ENCODE results near the gene PKNOX2.

Gene PKNOX2

GRCh38 chr11:125257751-125258150 lies 93.2 kb downstream of the PKNOX2 start:
- Histone ChIP-seq H3K9ac (ENCODE audit: low read depth, low read length) (no peak overlapping the region), H3K27ac (ENCODE audit: low read length) (no peak overlapping the region), H3K9me3 (ENCODE audit: insufficient read depth, low read depth, low read length) (no peaks in the 10 kb centered on the region), H3K27me3 (ENCODE audit: insufficient read depth, low read length) (peaks cover 23% of the 10 kb centered on the region), H3K36me3 (ENCODE audit: insufficient read depth, low read depth, low read length) (no peaks in the 10 kb centered on the region), H3K4me1 (ENCODE audit: insufficient read depth, low read length) (peaks cover 12% of the 10 kb centered on the region; the same call in 1 of the 2 replicates), H3K4me3 (ENCODE audit: low read length) (no peak overlapping the region)

- Histone ChIP-seq H3K27me3 (ENCODE audit: insufficient read depth, low read length) (peaks cover 27% of the 10 kb centered on the region), H3K9ac (ENCODE audit: low read depth, low read length) (no peak overlapping the region), H3K4me1 (ENCODE audit: insufficient read depth, low read length) (peaks cover 16% of the 10 kb centered on the region; the same call in 1 of the 2 replicates), H3K4me3 (ENCODE audit: low read length) (no peak overlapping the region), H3K36me3 (ENCODE audit: insufficient read depth, low read depth, low read length) (no peaks in the 10 kb centered on the region), H3K27ac (ENCODE audit: low read length) (no peak overlapping the region), H3K9me3 (ENCODE audit: insufficient read depth, low read depth, low read length) (no peaks in the 10 kb centered on the region)
These were observed 93.9 kb downstream of the PKNOX2 start for GRCh38 chr11:125258291-125259032.

- Histone ChIP-seq H3K27ac (ENCODE audit: low read length) (no peak overlapping the region), H3K9ac (ENCODE audit: low read depth, low read length) (no peak overlapping the region), H3K27me3 (ENCODE audit: insufficient read depth, low read length) (peaks cover 40% of the 10 kb centered on the region), H3K9me3 (ENCODE audit: insufficient read depth, low read depth, low read length) (no peaks in the 10 kb centered on the region), H3K4me3 (ENCODE audit: low read length) (no peak overlapping the region), H3K36me3 (ENCODE audit: insufficient read depth, low read depth, low read length) (no peaks in the 10 kb centered on the region), H3K4me1 (ENCODE audit: insufficient read depth, low read length) (peaks cover 24% of the 10 kb centered on the region; the same call in 1 of the 2 replicates)
These were observed 97.0 kb downstream of the PKNOX2 start for GRCh38 chr11:125261588-125261987.

- Histone ChIP-seq H3K4me3 (ENCODE audit: low read length) (peak overlapping the region; percentile 61), H3K4me1 (ENCODE audit: insufficient read depth, low read length) (peaks cover 24% of the 10 kb centered on the region; the same call in 1 of the 2 replicates), H3K9ac (ENCODE audit: low read depth, low read length) (peak overlapping the region; percentile 77; the same call in 1 of the 2 replicates), H3K27me3 (ENCODE audit: insufficient read depth, low read length) (peaks cover 40% of the 10 kb centered on the region), H3K27ac (ENCODE audit: low read length) (peak overlapping the region; percentile 66), H3K36me3 (ENCODE audit: insufficient read depth, low read depth, low read length) (no peaks in the 10 kb centered on the region), H3K9me3 (ENCODE audit: insufficient read depth, low read depth, low read length) (no peaks in the 10 kb centered on the region)
These were observed 97.8 kb downstream of the PKNOX2 start for GRCh38 chr11:125262194-125262829.

- Histone ChIP-seq H3K4me3 (ENCODE audit: low read length) (peak overlapping the region; percentile 61), H3K27me3 (ENCODE audit: insufficient read depth, low read length) (peaks cover 40% of the 10 kb centered on the region), H3K4me1 (ENCODE audit: insufficient read depth, low read length) (peaks cover 24% of the 10 kb centered on the region; the same call in 1 of the 2 replicates), H3K9ac (ENCODE audit: low read depth, low read length) (peak overlapping the region; percentile 77; the same call in 1 of the 2 replicates), H3K27ac (ENCODE audit: low read length) (peak overlapping the region; percentile 66), H3K9me3 (ENCODE audit: insufficient read depth, low read depth, low read length) (no peaks in the 10 kb centered on the region), H3K36me3 (ENCODE audit: insufficient read depth, low read depth, low read length) (no peaks in the 10 kb centered on the region)
These were observed 98.3 kb downstream of the PKNOX2 start for GRCh38 chr11:125262830-125263218.

- Histone ChIP-seq H3K9ac (ENCODE audit: low read depth, low read length) (peak overlapping the region; percentile 77; the same call in 1 of the 2 replicates), H3K36me3 (ENCODE audit: insufficient read depth, low read depth, low read length) (no peaks in the 10 kb centered on the region), H3K9me3 (ENCODE audit: insufficient read depth, low read depth, low read length) (no peaks in the 10 kb centered on the region), H3K4me1 (ENCODE audit: insufficient read depth, low read length) (peaks cover 24% of the 10 kb centered on the region; the same call in 1 of the 2 replicates), H3K27me3 (ENCODE audit: insufficient read depth, low read length) (peaks cover 40% of the 10 kb centered on the region), H3K27ac (ENCODE audit: low read length) (peak overlapping the region; percentile 66), H3K4me3 (ENCODE audit: low read length) (peak overlapping the region; percentile 61)
These were observed 98.8 kb downstream of the PKNOX2 start for GRCh38 chr11:125263268-125263790.

- H3K27ac ChIP-seq (ENCODE audit: low read length): no peak overlapping the region
- H3K27me3 ChIP-seq (ENCODE audit: insufficient read depth, low read length): peaks cover 40% of the 10 kb centered on the region
- peaks cover 24% of the 10 kb centered on the region; the same call in 1 of the 2 replicates for H3K4me1 ChIP-seq (ENCODE audit: insufficient read depth, low read length)
- no peaks in the 10 kb centered on the region for H3K9me3 ChIP-seq (ENCODE audit: insufficient read depth, low read depth, low read length)
- H3K36me3 ChIP-seq (ENCODE audit: insufficient read depth, low read depth, low read length): no peaks in the 10 kb centered on the region
- peak overlapping the region; percentile 61; the same call in 1 of the 2 replicates for H3K4me3 ChIP-seq (ENCODE audit: low read length)
- H3K9ac ChIP-seq (ENCODE audit: low read depth, low read length): peak overlapping the region; percentile 67; the same call in 1 of the 2 replicates
These were observed 99.8 kb downstream of the PKNOX2 start for GRCh38 chr11:125264100-125265022.

GRCh38 chr11:125267548-125267947 lies 103.0 kb downstream of the PKNOX2 start:
- H3K27ac ChIP-seq (ENCODE audit: low read length): no peak overlapping the region
- no peak overlapping the region for H3K4me3 ChIP-seq (ENCODE audit: low read length)
- H3K27me3 ChIP-seq (ENCODE audit: insufficient read depth, low read length): peaks cover 19% of the 10 kb centered on the region
- H3K9ac ChIP-seq (ENCODE audit: low read depth, low read length): no peak overlapping the region
- H3K36me3 ChIP-seq (ENCODE audit: insufficient read depth, low read depth, low read length): no peaks in the 10 kb centered on the region
- no peaks in the 10 kb centered on the region for H3K9me3 ChIP-seq (ENCODE audit: insufficient read depth, low read depth, low read length)
- peaks cover 16% of the 10 kb centered on the region; the same call in 1 of the 2 replicates for H3K4me1 ChIP-seq (ENCODE audit: insufficient read depth, low read length)

GRCh38 chr11:125268611-125269010 lies 104.1 kb downstream of the PKNOX2 start:
- Histone ChIP-seq H3K9ac (ENCODE audit: low read depth, low read length) (no peak overlapping the region), H3K4me1 (ENCODE audit: insufficient read depth, low read length) (peaks cover 11% of the 10 kb centered on the region; the same call in 1 of the 2 replicates), H3K27me3 (ENCODE audit: insufficient read depth, low read length) (peaks cover 12% of the 10 kb centered on the region), H3K4me3 (ENCODE audit: low read length) (no peak overlapping the region), H3K27ac (ENCODE audit: low read length) (no peak overlapping the region), H3K9me3 (ENCODE audit: insufficient read depth, low read depth, low read length) (no peaks in the 10 kb centered on the region), H3K36me3 (ENCODE audit: insufficient read depth, low read depth, low read length) (no peaks in the 10 kb centered on the region)

- H3K9ac ChIP-seq (ENCODE audit: low read depth, low read length): no peak overlapping the region
- H3K27me3 ChIP-seq (ENCODE audit: insufficient read depth, low read length): no peaks in the 10 kb centered on the region; the same call in 1 of the 2 replicates
- peaks cover 5% of the 10 kb centered on the region; the same call in 1 of the 2 replicates for H3K4me1 ChIP-seq (ENCODE audit: insufficient read depth, low read length)
- H3K36me3 ChIP-seq (ENCODE audit: insufficient read depth, low read depth, low read length): no peaks in the 10 kb centered on the region
- no peak overlapping the region for H3K27ac ChIP-seq (ENCODE audit: low read length)
- no peaks in the 10 kb centered on the region for H3K9me3 ChIP-seq (ENCODE audit: insufficient read depth, low read depth, low read length)
- no peak overlapping the region for H3K4me3 ChIP-seq (ENCODE audit: low read length)
These were observed 105.6 kb downstream of the PKNOX2 start for GRCh38 chr11:125270106-125270505.

- Histone ChIP-seq H3K4me1 (ENCODE audit: insufficient read depth, low read length) (peaks cover 5% of the 10 kb centered on the region; the same call in 1 of the 2 replicates), H3K27me3 (ENCODE audit: insufficient read depth, low read length) (no peaks in the 10 kb centered on the region), H3K9ac (ENCODE audit: low read depth, low read length) (no peak overlapping the region), H3K9me3 (ENCODE audit: insufficient read depth, low read depth, low read length) (no peaks in the 10 kb centered on the region), H3K4me3 (ENCODE audit: low read length) (no peak overlapping the region), H3K27ac (ENCODE audit: low read length) (no peak overlapping the region), H3K36me3 (ENCODE audit: insufficient read depth, low read depth, low read length) (no peaks in the 10 kb centered on the region)
These were observed 106.2 kb downstream of the PKNOX2 start for GRCh38 chr11:125270711-125271110.

Measured in iPS-20b (cell line).